ENCODE data around the gene APOBEC3A. TPM values are rescaled to one million over a fixed set of nuclear protein-coding genes. Genes with fewer than 3 reads are reported as not detected.

The APOBEC3A gene
- total RNA-seq, 6 experiments from 2014 or later: 0.73 to 2.8 (median 1.1) TPM

DNA sequence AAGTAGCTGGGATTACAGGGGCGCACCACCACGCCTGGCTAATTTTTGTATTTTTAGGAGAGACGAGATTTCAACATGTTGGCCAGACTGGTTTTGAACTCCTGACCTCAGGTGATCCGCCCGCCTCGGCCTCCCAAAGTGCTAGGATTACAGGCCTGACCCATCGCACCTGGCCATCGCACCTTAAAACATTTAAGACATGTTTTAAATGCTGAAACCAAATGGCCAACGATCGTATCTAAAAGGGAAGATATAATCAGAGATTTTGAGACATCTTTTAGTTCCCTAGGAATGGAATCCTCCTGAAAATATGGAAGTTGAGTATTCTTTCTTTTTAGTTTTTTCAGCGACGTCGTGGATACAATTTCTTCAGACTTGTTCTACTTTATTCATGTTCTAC is 21.8 kb upstream of the APOBEC3A start:
- no peak overlapping the region for H3K27ac ChIP-seq
- 82% methylated on average over 13 of the region's 13 CpGs for WGBS (ENCODE audit: insufficient coverage, low coverage, low lambda C conversion rate, missing lambda C conversion rate)
- no peaks in the 10 kb centered on the region for H3K4me1 ChIP-seq
- H3K27me3 ChIP-seq: no peaks in the 10 kb centered on the region
- intact Hi-C loops (cut with DNase I): no loop called here
- no peaks in the 10 kb centered on the region for H3K9me3 ChIP-seq
- no peak overlapping the region for H3K4me3 ChIP-seq
- H3K36me3 ChIP-seq: no peaks in the 10 kb centered on the region
- DNase-seq (no peak), ATAC-seq (no peak)
- no peak for TF ChIP-seq POLR2A (IDR thresholded peaks at IDR 0.05)
- TF ChIP-seq, protein P1, sequence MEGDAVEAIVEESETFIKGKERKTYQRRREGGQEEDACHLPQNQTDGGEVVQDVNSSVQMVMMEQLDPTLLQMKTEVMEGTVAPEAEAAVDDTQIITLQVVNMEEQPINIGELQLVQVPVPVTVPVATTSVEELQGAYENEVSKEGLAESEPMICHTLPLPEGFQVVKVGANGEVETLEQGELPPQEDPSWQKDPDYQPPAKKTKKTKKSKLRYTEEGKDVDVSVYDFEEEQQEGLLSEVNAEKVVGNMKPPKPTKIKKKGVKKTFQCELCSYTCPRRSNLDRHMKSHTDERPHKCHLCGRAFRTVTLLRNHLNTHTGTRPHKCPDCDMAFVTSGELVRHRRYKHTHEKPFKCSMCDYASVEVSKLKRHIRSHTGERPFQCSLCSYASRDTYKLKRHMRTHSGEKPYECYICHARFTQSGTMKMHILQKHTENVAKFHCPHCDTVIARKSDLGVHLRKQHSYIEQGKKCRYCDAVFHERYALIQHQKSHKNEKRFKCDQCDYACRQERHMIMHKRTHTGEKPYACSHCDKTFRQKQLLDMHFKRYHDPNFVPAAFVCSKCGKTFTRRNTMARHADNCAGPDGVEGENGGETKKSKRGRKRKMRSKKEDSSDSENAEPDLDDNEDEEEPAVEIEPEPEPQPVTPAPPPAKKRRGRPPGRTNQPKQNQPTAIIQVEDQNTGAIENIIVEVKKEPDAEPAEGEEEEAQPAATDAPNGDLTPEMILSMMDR (IDR thresholded peaks at IDR 0.05): no peak

DNA sequence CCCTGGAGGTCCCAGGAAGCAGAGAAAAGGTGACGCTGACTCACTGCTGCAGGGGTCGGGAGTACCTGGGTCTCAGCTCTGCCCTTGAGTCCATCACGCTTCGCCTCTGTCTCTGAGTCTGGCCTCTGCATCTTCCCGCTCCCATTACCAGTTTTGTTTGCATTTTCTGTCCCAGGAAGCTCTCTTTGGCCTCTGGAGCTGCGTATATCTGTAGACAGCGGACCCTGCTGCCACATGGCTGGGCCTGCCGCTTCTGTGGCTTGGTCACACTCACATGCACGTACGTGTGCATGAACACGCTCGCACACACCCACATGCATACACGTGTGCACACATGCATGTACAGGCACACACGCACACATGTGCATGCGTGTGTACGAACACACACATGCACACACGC is 20.8 kb upstream of the APOBEC3A start:
- no peak for DNase-seq
- Histone ChIP-seq H3K4me3 (no peak overlapping the region), H3K27me3 (no peaks in the 10 kb centered on the region), H3K9me3 (no peaks in the 10 kb centered on the region), H3K4me1 (no peaks in the 10 kb centered on the region), H3K27ac (no peak overlapping the region), H3K36me3 (no peaks in the 10 kb centered on the region)
- no peak for TF ChIP-seq POLR2A (IDR thresholded peaks at IDR 0.05)
- TF ChIP-seq, protein P1 (IDR thresholded peaks at IDR 0.05): no peak
- no peak for ATAC-seq
- 72% methylated on average over 6 of the region's 17 CpGs for WGBS (ENCODE audit: insufficient coverage, low coverage, low lambda C conversion rate, missing lambda C conversion rate)
- intact Hi-C loops (cut with DNase I): no loop called here

DNA sequence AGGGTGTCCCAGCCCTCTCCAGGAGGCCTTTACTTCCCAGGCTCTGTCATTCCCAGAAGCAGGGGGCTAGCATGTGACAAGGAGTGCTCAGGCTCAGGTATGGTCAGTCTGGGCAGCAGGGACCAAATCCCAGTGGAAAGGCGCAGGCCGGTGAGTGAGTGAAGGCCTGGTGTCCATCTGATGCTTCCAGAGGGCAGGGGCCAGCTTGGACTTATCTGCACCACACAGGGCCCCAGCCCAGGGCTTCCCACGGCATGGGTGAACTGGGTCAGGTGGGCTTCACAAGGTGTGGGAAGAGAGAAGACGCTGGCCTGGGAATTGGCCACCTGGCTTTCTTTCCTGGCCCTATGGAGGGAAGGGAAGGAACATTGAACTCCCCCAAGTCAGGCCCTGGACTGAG is 20.4 kb upstream of the APOBEC3A start:
- 100% methylated on average over 2 of the region's 4 CpGs for WGBS (ENCODE audit: insufficient coverage, low coverage, low lambda C conversion rate, missing lambda C conversion rate)
- Histone ChIP-seq H3K4me1 (no peaks in the 10 kb centered on the region), H3K27ac (no peak overlapping the region), H3K4me3 (no peak overlapping the region), H3K36me3 (no peaks in the 10 kb centered on the region), H3K9me3 (no peaks in the 10 kb centered on the region), H3K27me3 (no peaks in the 10 kb centered on the region)
- DNase-seq (peak in 1 of 3 donors; percentile 42), ATAC-seq (no peak)
- no peak for TF ChIP-seq POLR2A (IDR thresholded peaks at IDR 0.05)
- TF ChIP-seq, protein P1 (IDR thresholded peaks at IDR 0.05): no peak
- intact Hi-C loops (cut with DNase I): no loop called here

DNA sequence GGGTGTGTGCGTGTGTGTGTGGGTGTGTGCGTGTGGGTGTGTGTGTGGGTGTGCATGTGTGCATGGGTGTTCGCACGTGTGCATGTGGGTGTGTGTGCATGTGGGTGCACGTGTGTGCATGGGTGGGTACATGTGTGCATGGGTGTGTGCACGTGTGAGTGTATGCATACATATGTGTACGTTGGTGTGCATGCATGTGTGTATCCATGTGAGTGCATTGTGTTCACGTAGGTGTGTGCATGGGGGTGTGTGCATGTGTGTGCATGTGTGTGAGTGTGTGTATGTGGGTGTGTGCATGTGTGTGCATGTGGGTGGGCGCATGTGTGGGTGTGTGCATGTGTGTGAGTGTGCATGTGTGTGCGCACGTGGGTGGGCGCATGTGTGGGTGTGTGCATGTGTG is 19.9 kb upstream of the APOBEC3A start:
- no peaks in the 10 kb centered on the region for H3K9me3 ChIP-seq
- TF ChIP-seq, protein P1 (IDR thresholded peaks at IDR 0.05): no peak
- no peak for TF ChIP-seq POLR2A (IDR thresholded peaks at IDR 0.05)
- ATAC-seq (no peak), DNase-seq (peak in 1 of 3 donors; percentile 26)
- no peak overlapping the region for H3K4me3 ChIP-seq
- no peaks in the 10 kb centered on the region for H3K27me3 ChIP-seq
- intact Hi-C loops (cut with DNase I): no loop called here
- 73% methylated on average over 11 of the region's 12 CpGs for WGBS (ENCODE audit: insufficient coverage, low coverage, low lambda C conversion rate, missing lambda C conversion rate)
- H3K4me1 ChIP-seq: no peaks in the 10 kb centered on the region
- no peak overlapping the region for H3K27ac ChIP-seq
- no peaks in the 10 kb centered on the region for H3K36me3 ChIP-seq

DNA sequence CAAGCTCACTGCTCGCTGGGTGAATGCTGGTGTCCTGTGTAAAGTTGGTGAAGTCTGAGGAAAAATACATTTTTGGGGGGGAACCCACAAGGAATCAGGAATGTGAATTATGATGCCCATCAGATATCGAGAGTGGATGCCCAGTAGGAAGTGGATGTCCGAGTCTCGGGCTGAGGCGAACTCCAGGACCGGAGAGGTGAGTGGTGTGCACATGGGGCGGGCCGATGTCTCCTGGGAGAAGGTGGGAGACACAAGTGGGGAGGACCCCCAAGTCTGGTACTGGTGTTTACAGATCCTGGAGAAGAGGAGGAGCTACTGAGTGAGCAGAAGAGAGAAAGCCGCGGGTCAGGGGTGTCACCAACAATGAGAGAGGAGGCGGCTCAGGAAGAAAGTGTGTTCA is 19.2 kb upstream of the APOBEC3A start:
- DNase-seq (peak in 1 of 3 donors; percentile 39), ATAC-seq (no peak)
- Histone ChIP-seq H3K27ac (no peak overlapping the region), H3K27me3 (no peaks in the 10 kb centered on the region), H3K4me3 (no peak overlapping the region), H3K36me3 (no peaks in the 10 kb centered on the region), H3K4me1 (no peaks in the 10 kb centered on the region), H3K9me3 (no peaks in the 10 kb centered on the region)
- no peak for TF ChIP-seq POLR2A (IDR thresholded peaks at IDR 0.05)
- TF ChIP-seq, protein P1 (IDR thresholded peaks at IDR 0.05): no peak
- intact Hi-C loops (cut with DNase I): no loop called here
- WGBS (ENCODE audit: insufficient coverage, low coverage, low lambda C conversion rate, missing lambda C conversion rate): 74% methylated on average over 10 of the region's 11 CpGs

Measured in right lobe of liver (tissue), 6 donors.